WTC11 (cell line): ENCODE measurements around the gene ZNF789. TPM values are rescaled to one million over a fixed set of nuclear protein-coding genes. Genes with fewer than 3 reads are reported as not detected.

Source experiments
- ATF3 ChIP-seq: sonication (generic); formaldehyde crosslinking; conservative IDR thresholded peaks from 2 replicates; pipeline ENCODE4 v1.8.1; 2022; ENCODE audit warnings: mild to moderate bottlenecking, missing genetic modification reagents
- ATF6 ChIP-seq: sonication (generic); formaldehyde crosslinking; IDR thresholded peaks from 2 replicates; pipeline ENCODE4 v1.8.1; 2023; ENCODE audit warnings: mild to moderate bottlenecking, missing genetic modification reagents
- CDX4 ChIP-seq: fragments of 250-450 bp; sonication (Bioruptor Pico); IDR thresholded peaks from 2 replicates; pipeline ENCODE4 v1.9.0; 2021; ENCODE audit warnings: moderate library complexity, mild to moderate bottlenecking, inconsistent platforms, borderline replicate concordance
- FOXP4 ChIP-seq: sonication (generic); formaldehyde crosslinking; IDR thresholded peaks from 2 replicates; pipeline ENCODE4 v1.8.0; 2022; ENCODE audit warnings: mild to moderate bottlenecking, missing genetic modification reagents
- GABPB1 ChIP-seq: sonication (generic); formaldehyde crosslinking; IDR thresholded peaks from 2 replicates; pipeline ENCODE4 v1.8.1; 2023; ENCODE audit warnings: mild to moderate bottlenecking, missing genetic modification reagents
- HMGA2 ChIP-seq: fragments of 250-450 bp; sonication (Bioruptor Pico); IDR thresholded peaks from 2 replicates; pipeline ENCODE4 v1.4.0; 2021; ENCODE audit warnings: mild to moderate bottlenecking, moderate library complexity
- HMGXB4 ChIP-seq: sonication (generic); formaldehyde crosslinking; IDR thresholded peaks from 2 replicates; pipeline ENCODE4 v1.8.1; 2023; ENCODE audit warnings: mild to moderate bottlenecking, moderate library complexity, missing genetic modification reagents
- JUN ChIP-seq: sonication (generic); formaldehyde crosslinking; IDR thresholded peaks from 2 replicates; pipeline ENCODE4 v1.8.0; 2023; ENCODE audit warnings: mild to moderate bottlenecking, missing genetic modification reagents
- MAX ChIP-seq: sonication (generic); formaldehyde crosslinking; IDR thresholded peaks from 2 replicates; pipeline ENCODE4 v1.8.0; 2022; ENCODE audit warnings: mild to moderate bottlenecking, missing genetic modification reagents
- RELA ChIP-seq: sonication (generic); formaldehyde crosslinking; IDR thresholded peaks from 2 replicates; pipeline ENCODE4 v1.8.1; 2022; ENCODE audit warnings: missing genetic modification reagents, mild to moderate bottlenecking, borderline replicate concordance
- SMAD4 ChIP-seq: sonication (generic); formaldehyde crosslinking; IDR thresholded peaks from 2 replicates; pipeline ENCODE4 v1.8.0; 2022; ENCODE audit warnings: mild to moderate bottlenecking, missing genetic modification reagents
- STAT6 ChIP-seq: sonication (generic); formaldehyde crosslinking; conservative IDR thresholded peaks from 2 replicates; pipeline ENCODE4 v1.8.1; 2023; ENCODE audit warnings: mild to moderate bottlenecking, low read depth, missing genetic modification reagents, moderate library complexity
- TEAD1 ChIP-seq: sonication (generic); formaldehyde crosslinking; IDR thresholded peaks from 2 replicates; pipeline ENCODE4 v1.8.0; 2022; ENCODE audit warnings: mild to moderate bottlenecking, missing genetic modification reagents
- USF1 ChIP-seq: sonication (generic); formaldehyde crosslinking; IDR thresholded peaks from 2 replicates; pipeline ENCODE4 v1.8.0; 2022; ENCODE audit warnings: mild to moderate bottlenecking, missing genetic modification reagents
- ZBTB21 ChIP-seq: sonication (generic); formaldehyde crosslinking; IDR thresholded peaks from 2 replicates; pipeline ENCODE4 v1.8.1; 2023; ENCODE audit warnings: mild to moderate bottlenecking, missing genetic modification reagents, borderline replicate concordance
- ZNF138 ChIP-seq: sonication (generic); formaldehyde crosslinking; conservative IDR thresholded peaks from 2 replicates; pipeline ENCODE4 v1.8.1; 2022; ENCODE audit warnings: mild to moderate bottlenecking, moderate library complexity, missing genetic modification reagents
- ZNF263 ChIP-seq: sonication (generic); formaldehyde crosslinking; IDR thresholded peaks from 2 replicates; pipeline ENCODE4 v1.8.1; 2022; ENCODE audit warnings: low read depth, mild to moderate bottlenecking, moderate library complexity, missing genetic modification reagents
- ZNF532 ChIP-seq: fragments of 250-450 bp; sonication (Bioruptor Pico); IDR thresholded peaks from 2 replicates; pipeline ENCODE4 v1.9.0; 2021; ENCODE audit warnings: mild to moderate bottlenecking, borderline replicate concordance
- ZSCAN18 ChIP-seq: fragments of 250-450 bp; sonication (Bioruptor Pico); IDR thresholded peaks from 2 replicates; pipeline ENCODE4 v2.1.2; 2022; ENCODE audit warnings: mild to moderate bottlenecking, moderate library complexity
- total RNA-seq: library from RNA; stranded (reverse); gene quantifications from 3 replicates; pipeline ENCODE4 v1.2.3, GENCODE V29; 2021

Gene ZNF789
- total RNA-seq, 1 experiment from 2014 or later: 14.0 TPM

GRCh38 chr7:99472561-99473314 is at the start of gene ZNF789 (continued):
- 0 out of 2 replicates have a peak, but pooled peaks have one; percentile 30 for TF ChIP-seq HMGXB4 (CRISPR knock-in tag)
- peak; percentile 97 for TF ChIP-seq USF1 (CRISPR knock-in tag)
- no peak for TF ChIP-seq HMGA2 (CRISPR knock-in tag)
- TF ChIP-seq MAX (CRISPR knock-in tag): peak; percentile 59; the same call in 1 of the 2 replicates
- no peak for TF ChIP-seq CDX4 (CRISPR knock-in tag)
- 0 out of 2 replicates have a peak, but pooled peaks have one; percentile 10 for TF ChIP-seq GABPB1 (CRISPR knock-in tag)
- no peak for TF ChIP-seq ATF6 (CRISPR knock-in tag)
- no peak for TF ChIP-seq ZSCAN18 (CRISPR knock-in tag)
- TF ChIP-seq ZNF138 (CRISPR knock-in tag): no peak
- no peak for TF ChIP-seq ZNF263 (CRISPR knock-in tag)
- TF ChIP-seq ZBTB21 (CRISPR knock-in tag): no peak
- no peak for TF ChIP-seq FOXP4
- no peak for TF ChIP-seq ATF3
- TF ChIP-seq ZNF532 (CRISPR knock-in tag): no peak
- TF ChIP-seq RELA (CRISPR knock-in tag): no peak
- no peak for TF ChIP-seq SMAD4 (CRISPR knock-in tag)
- no peak for TF ChIP-seq JUN (CRISPR knock-in tag)
- no peak for TF ChIP-seq STAT6 (CRISPR knock-in tag)
- TF ChIP-seq TEAD1 (CRISPR knock-in tag): no peak
